Uterus (tissue), 4 donors: ENCODE data around the gene STAG1. TPM values are rescaled to one million over a fixed set of nuclear protein-coding genes. Genes with fewer than 3 reads are reported as not detected.
"Not testable (repeated sequence)": the region's sequence is repeated elsewhere in the genome, so short reads cannot be mapped to it uniquely, and the experiment has no call there.

ENCODE experiments used
- DNase-seq, 2 donors: peaks; one replicate each; pipeline ENCODE4 v3.0.0-alpha.2; 2019 to 2020
- H3K27ac ChIP-seq, 2 donors: fragments of 200-600 bp; sonication (generic); 1 replicate in 1 of 2; 2 replicates in 1 of 2; pipeline ENCODE4 v1.5.1; 2016 to 2018
- H3K27me3 ChIP-seq, 2 donors: fragments of 200-600 bp; sonication (generic); one replicate each; pipeline ENCODE4 v1.5.1; 2018 to 2019; ENCODE audit warnings: control low read depth in 1 of 2
- H3K36me3 ChIP-seq, 2 donors: fragments of 200-600 bp; sonication (generic); one replicate each; pipeline ENCODE4 v1.5.1; 2019; ENCODE audit warnings: control low read depth in 1 of 2
- H3K4me1 ChIP-seq, 2 donors: fragments of 200-600 bp; sonication (generic); one replicate each; pipeline ENCODE4 v1.5.1; 2018 to 2019; ENCODE audit warnings: control low read depth in 1 of 2
- H3K4me3 ChIP-seq, 2 donors: fragments of 200-600 bp; sonication (generic); 1 replicate in 1 of 2; 2 replicates in 1 of 2; pipeline ENCODE4 v1.5.1; 2018 to 2019; ENCODE audit warnings: mild to moderate bottlenecking in 1 of 2
- H3K9me3 ChIP-seq, 2 donors: fragments of 200-600 bp; sonication (generic); one replicate each; pipeline ENCODE4 v1.5.1; 2019; ENCODE audit warnings: control low read depth in 1 of 2
- CTCF ChIP-seq, 4 experiments: fragments of 200-600 bp in 2 of 4; fragments of 450-650 bp in 2 of 4; sonication (generic) in 2 of 4; IDR thresholded peaks; one replicate each; pipeline ENCODE4 v1.5.1; 2016 to 2019; ENCODE audit warnings: antibody characterized with exemption in 4 of 4, mild to moderate bottlenecking in 2 of 4, moderate library complexity in 1 of 4
- POLR2A ChIP-seq, 2 donors: fragments of 450-650 bp; IDR thresholded peaks; one replicate each; pipeline ENCODE4 v1.6.1; 2016; ENCODE audit warnings: antibody characterized with exemption in 2 of 2, mild to moderate bottlenecking in 1 of 2, moderate library complexity in 1 of 2
- intact Hi-C: fragments of 100-400 bp; cut with DNase I; formaldehyde crosslinking; loops from one replicate; pipeline ENCODE4 v1.15.1; 2023; ENCODE audit warnings: low total_unique reads
- total RNA-seq, 4 donors: library from RNA; depleted of rRNA in 3 of 4; stranded (reverse); fragments of >200 nt in 3 of 4; gene quantifications; one replicate each; pipeline versions ENCODE4 v1.1.0 to v1.2.4, GENCODE V29; 2014 to 2023
- donor health status: DM: yes; HTN: yes; CAD: no.

STAG1 gene
- total RNA-seq, 4 donors from 2014 or later: 41.5 to 139 (median 86.0) TPM

DNA sequence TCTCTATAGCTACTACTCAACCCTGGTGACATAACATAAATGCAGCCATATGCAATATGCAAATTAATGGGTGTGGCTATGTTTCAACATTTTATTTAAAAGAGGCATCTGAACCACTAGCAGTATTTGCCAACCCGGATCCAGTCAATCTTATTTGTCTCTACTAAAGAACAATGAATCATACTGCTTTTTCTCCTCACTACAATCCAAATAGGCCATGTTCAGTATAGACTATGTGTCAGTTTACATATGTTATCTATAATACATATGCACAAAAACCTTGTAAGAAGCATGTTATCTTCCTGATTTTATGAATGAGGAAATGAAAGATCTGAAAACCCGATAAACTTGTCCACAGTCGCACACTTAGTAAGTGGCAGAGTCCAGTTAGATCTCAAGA lies 125.7 kb downstream of the STAG1 start:
- no peaks in the 10 kb centered on the region for H3K27me3 ChIP-seq
- intact Hi-C loops: no loop called here
- H3K4me1 ChIP-seq: peaks cover 0 to under 1% of the 10 kb centered on the region in 2 donors
- no peak for DNase-seq
- no peak overlapping the region for H3K4me3 ChIP-seq
- H3K27ac ChIP-seq: no peak overlapping the region
- H3K9me3 ChIP-seq: no peaks in the 10 kb centered on the region
- no peaks in the 10 kb centered on the region for H3K36me3 ChIP-seq
- TF ChIP-seq POLR2A (IDR thresholded peaks at IDR 0.05) (no peak), CTCF (IDR thresholded peaks at IDR 0.05) (no peak)

DNA sequence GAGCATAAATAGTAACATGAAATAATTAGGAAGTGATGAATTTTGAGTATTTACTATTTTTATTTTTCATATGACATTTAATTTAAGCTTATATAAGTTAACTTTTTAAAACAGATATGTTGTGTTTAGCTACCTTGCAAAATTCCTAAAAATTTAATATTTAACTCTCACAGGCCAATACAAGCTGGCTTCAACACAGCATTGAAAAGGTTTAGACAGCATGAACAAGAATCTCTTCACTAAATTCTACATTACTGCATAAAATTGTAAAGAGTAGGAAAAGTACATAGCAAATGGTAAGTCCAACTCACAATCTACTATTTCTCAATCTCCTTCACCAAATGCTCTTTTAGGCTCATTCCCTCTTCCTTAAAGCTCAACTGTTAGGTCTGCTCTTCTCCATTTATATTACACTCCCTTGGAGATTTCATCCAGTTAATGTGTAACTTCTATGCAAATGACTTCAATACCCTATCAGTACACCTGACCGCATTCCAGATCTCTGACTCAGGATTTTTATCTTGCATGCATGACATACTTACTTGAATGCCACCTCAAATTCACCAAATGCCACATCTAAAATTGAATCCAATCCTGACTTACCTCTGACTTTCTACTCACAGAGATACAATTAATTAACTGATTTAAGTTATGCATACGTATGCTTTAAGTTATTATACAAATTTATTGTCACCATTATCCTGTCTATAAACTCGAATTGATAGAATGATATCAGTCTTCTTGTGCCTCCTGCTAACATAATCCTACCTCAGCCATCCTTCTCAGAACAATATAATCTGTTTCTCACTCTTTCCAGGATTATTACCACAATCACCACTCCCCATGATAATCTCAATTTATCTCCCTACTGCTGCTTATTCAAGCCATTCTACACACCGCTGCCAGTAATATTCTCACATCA lies 127.0 kb downstream of the STAG1 start:
- Histone ChIP-seq H3K27ac (no peak overlapping the region), H3K4me1 (peaks cover 0 to 4% of the 10 kb centered on the region in 2 donors), H3K27me3 (no peaks in the 10 kb centered on the region), H3K4me3 (no peak overlapping the region), H3K9me3 (no peaks in the 10 kb centered on the region), H3K36me3 (no peaks in the 10 kb centered on the region)
- DNase-seq: no peak
- intact Hi-C loops: no loop called here
- TF ChIP-seq POLR2A (IDR thresholded peaks at IDR 0.05): no peak
- TF ChIP-seq CTCF (IDR thresholded peaks at IDR 0.05): no peak

DNA sequence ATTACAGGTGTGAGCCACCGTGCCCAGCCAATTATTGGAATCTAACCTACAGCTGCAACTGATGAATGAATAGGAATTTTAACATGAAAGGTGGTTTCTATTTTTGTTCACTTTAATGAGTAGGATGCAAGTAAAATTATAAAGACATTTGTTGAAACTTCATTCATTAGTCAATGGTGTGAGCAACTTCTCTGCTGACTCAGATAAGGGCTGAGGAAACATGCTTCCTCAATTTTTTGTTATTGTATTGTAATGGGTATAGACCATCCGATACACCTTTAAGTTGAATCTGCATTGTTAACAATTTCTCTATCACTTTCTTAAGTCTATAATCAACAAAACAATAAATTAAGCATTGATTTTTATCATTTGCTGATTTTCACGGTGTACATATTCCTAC lies 127.8 kb downstream of the STAG1 start:
- DNase-seq: no peak
- Histone ChIP-seq H3K27me3 (no peaks in the 10 kb centered on the region), H3K27ac (no peak overlapping the region), H3K4me3 (no peak overlapping the region), H3K36me3 (no peaks in the 10 kb centered on the region), H3K9me3 (no peaks in the 10 kb centered on the region), H3K4me1 (peaks cover 0 to 4% of the 10 kb centered on the region in 2 donors)
- TF ChIP-seq POLR2A (IDR thresholded peaks at IDR 0.05): no peak
- no peak for TF ChIP-seq CTCF (IDR thresholded peaks at IDR 0.05)
- intact Hi-C loops: no loop called here

DNA sequence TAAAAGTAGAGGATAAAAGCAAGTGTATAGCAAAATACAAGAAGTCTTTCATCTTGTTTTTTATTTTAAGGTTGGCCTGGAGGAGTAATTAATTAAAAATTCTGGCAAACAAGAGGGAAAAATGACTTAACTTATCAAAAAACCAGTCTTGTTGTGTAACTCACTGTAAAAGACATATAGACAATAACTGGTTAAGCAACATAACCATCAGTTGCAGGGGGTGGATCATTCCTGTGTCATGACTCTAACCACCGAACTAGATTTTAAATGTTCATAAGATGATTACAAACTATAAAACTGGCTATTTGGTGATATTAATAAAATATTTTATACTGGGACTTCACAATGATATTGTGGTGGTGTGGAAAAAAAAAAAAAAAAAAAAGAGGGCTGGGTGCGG lies 130.6 kb downstream of the STAG1 start:
- intact Hi-C loops: no loop called here
- Histone ChIP-seq H3K4me3 (no peak overlapping the region), H3K27ac (no peak overlapping the region), H3K4me1 (peaks cover 0 to 4% of the 10 kb centered on the region in 2 donors), H3K36me3 (no peaks in the 10 kb centered on the region), H3K9me3 (no peaks in the 10 kb centered on the region), H3K27me3 (no peaks in the 10 kb centered on the region)
- no peak for DNase-seq
- TF ChIP-seq CTCF (IDR thresholded peaks at IDR 0.05): no peak
- no peak for TF ChIP-seq POLR2A (IDR thresholded peaks at IDR 0.05)

- H3K9me3 ChIP-seq: no peaks in the 10 kb centered on the region
- no peak for TF ChIP-seq POLR2A (IDR thresholded peaks at IDR 0.05)
- no peak for TF ChIP-seq CTCF (IDR thresholded peaks at IDR 0.05)
- no peak for DNase-seq
- H3K4me1 ChIP-seq: peaks cover 0 to 4% of the 10 kb centered on the region in 2 donors
- no peak overlapping the region for H3K4me3 ChIP-seq
- intact Hi-C loops: no loop called here
- no peaks in the 10 kb centered on the region for H3K27me3 ChIP-seq
- no peaks in the 10 kb centered on the region for H3K36me3 ChIP-seq
- no peak overlapping the region for H3K27ac ChIP-seq
Observed at GRCh38 chr3:136620436-136620835, 131.7 kb downstream of the STAG1 start.

DNA sequence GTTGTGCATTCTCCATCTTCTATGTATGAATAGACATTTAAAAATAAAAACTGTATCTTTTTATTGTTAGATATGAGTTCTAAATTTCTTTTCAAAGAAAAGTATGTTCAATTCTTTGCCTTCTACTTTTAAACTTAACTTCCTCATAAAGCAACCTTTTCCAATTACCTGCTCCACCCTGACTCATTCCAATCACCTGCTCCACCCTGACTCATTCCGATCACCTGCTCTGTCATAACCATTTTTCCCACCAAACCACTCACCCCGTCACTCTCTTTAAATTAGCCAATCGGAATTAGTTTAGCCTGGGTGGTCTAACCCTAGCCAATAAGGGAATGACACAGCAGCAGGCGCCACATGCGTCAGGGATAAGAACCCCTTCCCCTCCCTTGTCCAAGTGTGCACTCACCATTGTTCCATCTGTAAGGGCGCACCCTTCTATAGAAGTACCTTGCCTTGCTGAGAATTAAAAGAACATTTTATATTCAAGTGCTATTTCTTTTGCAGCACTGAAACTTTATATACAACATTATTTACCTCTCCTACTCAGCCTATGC lies 134.1 kb downstream of the STAG1 start:
- intact Hi-C loops, DNase-seq, H3K36me3 ChIP-seq: not testable (repeated sequence)

More for the DNA sequence above, 134.1 kb downstream of the STAG1 start:
- not testable (repeated sequence) for H3K27me3 ChIP-seq, H3K4me3 ChIP-seq, H3K9me3 ChIP-seq, H3K4me1 ChIP-seq, H3K27ac ChIP-seq
